ENCODE measurements around the gene CNNM4. TPM values are rescaled to one million over a fixed set of nuclear protein-coding genes. Genes with fewer than 3 reads are reported as not detected.

Gene CNNM4
- total RNA-seq, 6 experiments from 2014 or later: 2.3 to 4.9 (median 3.7) TPM

DNA sequence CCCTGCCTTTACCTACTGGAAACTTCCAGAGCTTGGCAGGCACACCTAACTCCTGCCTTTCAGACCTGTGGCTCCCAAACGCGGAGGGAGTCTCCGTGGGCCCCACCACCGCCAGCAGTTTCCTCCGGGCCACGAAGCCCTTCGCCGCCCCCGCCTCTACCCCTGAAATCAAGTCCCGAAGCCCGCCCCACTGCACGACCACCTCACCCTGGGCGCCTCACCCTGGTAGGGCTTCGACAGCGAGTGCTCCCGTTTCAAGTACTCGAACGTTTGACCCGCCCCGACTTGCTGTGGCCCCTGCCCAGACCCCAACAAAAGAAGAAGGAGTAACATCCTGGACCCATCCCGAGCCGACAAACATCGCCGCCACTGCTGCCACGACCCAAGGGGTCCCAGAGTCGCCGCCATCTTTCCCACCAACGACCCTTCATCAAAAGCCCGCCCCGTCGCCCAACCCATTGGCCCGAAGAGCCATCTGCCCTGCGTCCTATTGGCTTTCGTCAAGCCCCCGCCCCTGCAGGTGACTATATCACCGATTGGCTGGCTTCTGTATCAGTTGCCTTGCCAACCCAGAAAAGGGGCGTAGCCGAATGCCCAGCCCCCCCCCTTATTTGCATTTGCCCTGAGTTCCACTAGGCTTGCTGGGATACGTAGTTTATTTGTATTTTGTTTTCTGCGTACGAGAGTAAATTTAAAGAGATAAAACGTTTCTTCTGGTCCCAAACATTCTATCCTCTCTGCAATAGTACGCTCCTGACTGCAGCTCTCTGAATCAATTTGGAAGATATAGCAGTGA, 20.9 kb upstream of the CNNM4 start, which contains the start of gene LMAN2L:
Gene LMAN2L (minus strand): TSS at position 432 of the 796 bp plus-strand sequence. CDS start 24 bp downstream, at position 408.
- intact Hi-C loops (cut with DNase I): no loop called here
- H3K4me1 ChIP-seq: peaks cover 0 to 22% (median 2%) of the 10 kb centered on the region in 4 donors
- 2% methylated on average over 35 of the region's 43 CpGs for WGBS (ENCODE audit: insufficient coverage, low coverage, low lambda C conversion rate, missing lambda C conversion rate)
- peak; percentile 37 for TF ChIP-seq POLR2A (IDR thresholded peaks at IDR 0.05)
- TF ChIP-seq, protein P1, sequence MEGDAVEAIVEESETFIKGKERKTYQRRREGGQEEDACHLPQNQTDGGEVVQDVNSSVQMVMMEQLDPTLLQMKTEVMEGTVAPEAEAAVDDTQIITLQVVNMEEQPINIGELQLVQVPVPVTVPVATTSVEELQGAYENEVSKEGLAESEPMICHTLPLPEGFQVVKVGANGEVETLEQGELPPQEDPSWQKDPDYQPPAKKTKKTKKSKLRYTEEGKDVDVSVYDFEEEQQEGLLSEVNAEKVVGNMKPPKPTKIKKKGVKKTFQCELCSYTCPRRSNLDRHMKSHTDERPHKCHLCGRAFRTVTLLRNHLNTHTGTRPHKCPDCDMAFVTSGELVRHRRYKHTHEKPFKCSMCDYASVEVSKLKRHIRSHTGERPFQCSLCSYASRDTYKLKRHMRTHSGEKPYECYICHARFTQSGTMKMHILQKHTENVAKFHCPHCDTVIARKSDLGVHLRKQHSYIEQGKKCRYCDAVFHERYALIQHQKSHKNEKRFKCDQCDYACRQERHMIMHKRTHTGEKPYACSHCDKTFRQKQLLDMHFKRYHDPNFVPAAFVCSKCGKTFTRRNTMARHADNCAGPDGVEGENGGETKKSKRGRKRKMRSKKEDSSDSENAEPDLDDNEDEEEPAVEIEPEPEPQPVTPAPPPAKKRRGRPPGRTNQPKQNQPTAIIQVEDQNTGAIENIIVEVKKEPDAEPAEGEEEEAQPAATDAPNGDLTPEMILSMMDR (IDR thresholded peaks at IDR 0.05): no peak
- H3K4me3 ChIP-seq: peak within 1 kb of the TSS; percentile 55 to 79 (median 73)
- H3K27me3 ChIP-seq: no peaks in the 10 kb centered on the region
- ATAC-seq (peak; percentile 98 to 100 (median 99)), DNase-seq (peak; percentile 96 to 98 (median 97))
- H3K36me3 ChIP-seq: peaks cover 0 to 18% (median 2%) of the 10 kb centered on the region in 4 donors
- no peaks in the 10 kb centered on the region for H3K9me3 ChIP-seq
- H3K27ac ChIP-seq: peak within 1 kb of the TSS; percentile 57 to 71 (median 64)

DNA sequence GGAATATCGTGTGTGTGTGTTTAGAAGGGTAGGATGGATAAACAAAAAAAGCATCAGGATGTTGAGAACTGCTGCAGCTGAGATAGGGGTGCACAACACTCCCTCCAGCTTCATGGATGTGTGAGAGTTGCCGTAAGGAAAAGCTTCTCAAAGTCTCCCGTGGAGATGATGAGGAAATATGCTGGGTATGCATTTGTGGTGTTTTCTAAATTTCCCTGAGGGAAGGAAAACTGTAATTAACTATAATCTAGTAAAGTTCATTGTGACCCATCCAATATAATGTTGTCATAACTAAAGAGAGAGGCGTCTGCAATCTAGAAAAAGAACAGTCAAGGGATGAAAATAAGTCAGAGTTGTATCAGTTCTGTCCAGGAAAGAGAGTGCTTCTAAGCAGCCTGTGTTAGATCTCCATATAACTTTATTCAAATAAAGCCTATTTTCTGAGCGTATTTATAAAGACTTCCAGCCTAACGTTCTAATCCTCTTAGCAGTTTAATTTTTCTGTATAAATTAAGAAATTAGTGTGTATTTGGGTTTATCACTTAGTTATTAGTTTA, 13.6 kb upstream of the CNNM4 start:
- intact Hi-C loops (cut with DNase I): no loop called here
- no peaks in the 10 kb centered on the region for H3K4me1 ChIP-seq
- ATAC-seq (no peak), DNase-seq (no peak)
- 62% methylated on average over 6 of the region's 6 CpGs for WGBS (ENCODE audit: insufficient coverage, low coverage, low lambda C conversion rate, missing lambda C conversion rate)
- H3K4me3 ChIP-seq: no peak overlapping the region
- no peak overlapping the region for H3K27ac ChIP-seq
- H3K27me3 ChIP-seq: no peaks in the 10 kb centered on the region
- no peaks in the 10 kb centered on the region for H3K9me3 ChIP-seq
- TF ChIP-seq, protein P1 (IDR thresholded peaks at IDR 0.05): no peak
- no peak for TF ChIP-seq POLR2A (IDR thresholded peaks at IDR 0.05)
- no peaks in the 10 kb centered on the region for H3K36me3 ChIP-seq

DNA sequence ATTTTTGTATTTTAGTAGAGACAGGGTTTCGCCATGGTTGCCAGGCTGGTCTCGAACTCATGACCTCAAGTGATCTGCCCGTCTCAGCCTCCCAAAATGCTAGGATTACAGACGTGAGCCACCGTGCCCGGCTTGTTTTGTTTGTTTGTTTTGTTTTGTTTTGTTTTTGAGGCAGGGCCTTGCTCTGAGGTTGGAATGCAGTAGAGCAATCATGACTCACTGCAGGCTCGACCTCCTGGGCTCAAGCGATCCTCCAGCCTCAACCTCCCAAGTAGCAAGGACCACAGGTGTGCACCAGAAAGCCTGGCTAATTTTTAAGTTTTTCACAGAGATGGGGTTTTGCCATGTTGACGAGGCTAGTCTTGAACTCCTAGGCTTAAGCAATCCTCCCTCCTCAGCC, 8.9 kb upstream of the CNNM4 start:
- ATAC-seq (no peak), DNase-seq (no peak)
- H3K9me3 ChIP-seq: no peaks in the 10 kb centered on the region
- H3K4me1 ChIP-seq: no peaks in the 10 kb centered on the region
- H3K27me3 ChIP-seq: no peaks in the 10 kb centered on the region
- WGBS (ENCODE audit: insufficient coverage, low coverage, low lambda C conversion rate, missing lambda C conversion rate): 72% methylated on average over 6 of the region's 9 CpGs
- no peak overlapping the region for H3K4me3 ChIP-seq
- intact Hi-C loops (cut with DNase I): no loop called here
- TF ChIP-seq POLR2A (IDR thresholded peaks at IDR 0.05): no peak
- TF ChIP-seq, protein P1 (IDR thresholded peaks at IDR 0.05): no peak
- no peak overlapping the region for H3K27ac ChIP-seq
- H3K36me3 ChIP-seq: no peaks in the 10 kb centered on the region

DNA sequence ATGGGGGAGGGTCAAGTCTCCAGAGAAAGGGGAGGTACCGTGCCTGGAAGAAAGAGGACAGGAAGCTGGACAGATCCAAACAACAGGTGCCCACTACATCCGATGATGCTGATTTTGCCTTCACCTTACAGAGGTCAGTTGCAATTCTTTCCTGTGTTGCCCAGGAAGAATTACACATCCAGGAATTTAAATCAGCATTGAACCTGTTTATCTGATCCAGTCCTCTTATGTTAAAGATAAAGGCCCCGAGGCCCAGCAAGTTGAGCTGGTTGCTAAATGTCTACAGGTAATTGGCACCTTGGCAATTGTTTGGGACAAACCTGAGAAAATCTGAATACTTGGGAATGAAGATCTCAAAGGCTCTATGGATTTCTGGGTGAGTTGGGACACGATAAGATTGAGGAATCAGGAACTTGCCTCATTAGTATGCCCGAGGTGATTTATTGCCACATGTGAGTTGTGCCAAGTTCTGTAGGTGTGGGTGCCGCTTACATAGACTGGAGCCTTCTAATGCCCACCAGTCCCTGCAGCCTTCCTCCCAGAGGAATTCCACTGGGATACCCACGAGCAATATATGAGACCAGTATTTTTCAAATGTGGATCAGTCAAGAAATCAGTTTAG, 6.9 kb upstream of the CNNM4 start:
- no peak for TF ChIP-seq POLR2A (IDR thresholded peaks at IDR 0.05)
- TF ChIP-seq, protein P1 (IDR thresholded peaks at IDR 0.05): no peak
- Histone ChIP-seq H3K27me3 (no peaks in the 10 kb centered on the region), H3K9me3 (no peaks in the 10 kb centered on the region), H3K4me3 (no peak overlapping the region), H3K36me3 (no peaks in the 10 kb centered on the region), H3K27ac (no peak overlapping the region), H3K4me1 (no peaks in the 10 kb centered on the region)
- WGBS (ENCODE audit: insufficient coverage, low coverage, low lambda C conversion rate, missing lambda C conversion rate): 67% methylated on average over 7 of the region's 7 CpGs
- DNase-seq: no peak
- intact Hi-C loops (cut with DNase I): no loop called here
- no peak for ATAC-seq

Data from right lobe of liver (tissue), 6 donors.